Nasal cavity respiratory epithelium epithelial cell of viscerocranial mucosa (primary cell): ENCODE data around the gene SYNDIG1L. TPM values are rescaled to one million over a fixed set of nuclear protein-coding genes. Genes with fewer than 3 reads are reported as not detected.

Source experiments
- total RNA-seq: library from RNA; depleted of rRNA; stranded (reverse); fragments of >200 nt; gene quantifications from 2 replicates; pipeline ENCODE4 v1.2.3, GENCODE V29; 2014

SYNDIG1L gene
- under 0.01 and 0.14 TPM in 2 replicates for total RNA-seq

GRCh38 chr14:74426202-74426582 lies at the start of gene SYNDIG1L:
TSS of gene SYNDIG1L (minus strand) at chr14:74426210. CDS start at chr14:74409744, 16,466 bp downstream.

Other genes with a start within 250 kb of the SYNDIG1L start
- gene VSX2, start 186.8 kb downstream of the SYNDIG1L start, total RNA-seq: not detected in 2 replicates
- gene ABCD4, start 123.3 kb downstream of the SYNDIG1L start, total RNA-seq: 11.6 and 26.1 TPM in 2 replicates
- not detected in 2 replicates for gene VRTN, start 77.7 kb downstream of the SYNDIG1L start, total RNA-seq
- 172 and 292 TPM in 2 replicates for gene NPC2, start 67.1 kb upstream of the SYNDIG1L start, total RNA-seq
- 14.8 and 23.9 TPM in 2 replicates for gene ISCA2, start 67.6 kb upstream of the SYNDIG1L start, total RNA-seq
- gene LTBP2, start 186.0 kb upstream of the SYNDIG1L start, total RNA-seq: 11.6 and 58.5 TPM in 2 replicates